GM18909 (cell line): Measurements from ENCODE around the gene SLC27A1.
A peak's percentile ranks its signal among the peaks of the same experiment; 100 is the strongest.
"Not testable (repeated sequence)": the region's sequence is repeated elsewhere in the genome, so short reads cannot be mapped to it uniquely, and the experiment has no call there.

Experiments used
- ATAC-seq: cut with Tn5 transposase; IDR thresholded peaks from one replicate; pipeline ENCODE4 v1.9.1; 2021; ENCODE audit warnings: mild to moderate bottlenecking; ENCODE audit not compliant: unreplicated experiment, poor library complexity

The SLC27A1 gene

DNA sequence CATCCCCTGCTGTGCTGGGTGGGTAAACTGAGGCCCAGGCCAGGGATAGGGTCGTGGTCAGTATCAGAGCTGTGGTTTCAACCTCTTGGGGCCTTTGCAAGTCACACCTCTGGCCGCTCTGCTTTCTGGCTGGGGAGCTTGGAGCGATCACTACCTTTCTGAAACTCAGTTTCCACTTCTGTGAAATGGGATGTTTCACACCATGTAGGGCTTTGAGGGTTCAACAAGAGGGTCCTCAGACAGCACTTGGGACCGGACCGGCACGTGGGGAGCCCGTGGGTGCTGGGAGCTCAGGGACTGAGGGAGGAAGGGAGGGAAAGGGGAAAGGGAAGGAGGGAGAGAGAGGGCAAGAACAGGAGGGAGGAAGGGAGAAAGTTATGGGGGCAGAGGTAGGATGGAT lies 62.2 kb downstream of the SLC27A1 start:
- no peak for ATAC-seq

- ATAC-seq = no peak
These were observed 64.4 kb downstream of the SLC27A1 start for GRCh38 chr19:17534767-17535166.

GRCh38 chr19:17536955-17537354 lies 66.6 kb downstream of the SLC27A1 start:
- ATAC-seq = no peak

DNA sequence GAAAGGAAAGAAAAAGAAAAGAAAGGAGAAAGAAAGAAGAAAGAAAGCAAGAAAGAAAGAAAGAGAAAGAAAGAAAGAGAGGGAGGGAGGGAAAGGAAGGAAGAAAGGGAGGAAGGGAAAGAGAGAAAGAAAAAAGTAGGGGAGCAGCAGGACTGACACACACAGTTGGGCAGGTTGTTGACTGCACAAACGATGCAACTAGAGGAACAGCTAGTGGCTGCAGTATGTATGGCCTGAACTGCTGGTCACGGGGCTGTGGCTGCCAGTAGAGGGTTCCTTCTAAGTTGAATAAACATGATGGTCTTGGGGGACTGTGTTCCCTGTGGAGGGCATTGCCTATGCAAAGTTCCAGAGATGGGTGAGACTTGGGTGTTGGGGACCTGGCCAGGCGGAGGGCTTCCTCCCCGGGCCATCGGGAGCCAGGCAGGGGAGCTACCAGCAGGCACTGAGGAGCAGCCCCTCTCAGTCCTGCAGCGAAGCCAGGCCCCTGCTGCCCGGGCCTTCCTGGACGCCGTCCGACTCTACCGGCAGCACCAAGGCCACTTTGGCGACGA lies 68.4 kb downstream of the SLC27A1 start:
- peak; percentile 6 for ATAC-seq

GRCh38 chr19:17539238-17540117 lies 69.2 kb downstream of the SLC27A1 start:
- peak; percentile 66 for ATAC-seq

GRCh38 chr19:17540174-17540573 lies 69.8 kb downstream of the SLC27A1 start:
- no peak for ATAC-seq

DNA sequence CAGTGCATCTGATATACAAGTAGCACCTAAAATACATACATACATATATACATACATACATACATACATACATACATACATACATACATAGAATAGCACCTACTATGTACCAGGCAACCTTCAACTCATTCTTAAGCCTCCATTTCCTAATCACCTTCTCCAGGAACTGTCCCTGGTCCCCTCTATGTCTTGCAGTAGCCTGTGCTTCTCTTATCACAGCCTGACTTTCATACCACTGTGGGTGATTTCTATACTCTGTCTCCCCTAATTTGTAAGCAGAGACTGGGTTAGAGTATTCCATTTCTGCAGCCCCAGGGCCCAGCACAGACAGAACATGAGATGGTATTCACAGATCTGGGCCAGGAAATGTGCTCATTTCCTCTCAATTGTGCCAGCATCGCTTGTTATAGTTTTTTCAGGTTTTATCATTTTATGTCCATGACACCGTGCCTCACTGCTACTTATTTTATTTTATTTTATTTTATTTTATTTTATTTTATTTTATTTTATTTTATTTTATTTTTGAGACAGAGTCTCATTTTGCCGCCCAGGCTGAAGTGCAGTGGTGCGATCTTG lies 70.9 kb downstream of the SLC27A1 start:
- no peak for ATAC-seq

DNA sequence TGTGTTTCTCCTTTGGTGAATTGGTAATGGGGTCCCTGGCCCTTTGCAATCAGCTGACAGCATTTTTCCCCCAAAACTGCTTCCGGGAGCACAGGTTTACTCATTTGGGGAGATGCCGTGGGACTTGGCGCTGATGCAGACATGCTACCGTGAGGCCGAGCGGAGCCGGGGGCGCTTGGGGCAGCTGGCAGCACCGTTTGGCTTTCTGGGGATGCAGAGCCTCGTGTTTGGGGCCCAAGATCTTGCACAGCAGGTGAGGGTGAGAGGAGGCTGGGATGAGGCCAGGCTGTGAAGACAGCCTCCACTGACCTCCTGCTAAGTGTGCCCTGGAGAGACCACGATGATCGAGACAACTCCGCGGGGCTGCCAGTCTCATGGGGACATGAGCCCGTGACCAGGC lies 71.7 kb downstream of the SLC27A1 start:
- ATAC-seq = no peak

- ATAC-seq = no peak
These were observed 72.7 kb downstream of the SLC27A1 start for GRCh38 chr19:17542793-17543582.

- ATAC-seq = no peak
These were observed 73.7 kb downstream of the SLC27A1 start for GRCh38 chr19:17543986-17544385.

DNA sequence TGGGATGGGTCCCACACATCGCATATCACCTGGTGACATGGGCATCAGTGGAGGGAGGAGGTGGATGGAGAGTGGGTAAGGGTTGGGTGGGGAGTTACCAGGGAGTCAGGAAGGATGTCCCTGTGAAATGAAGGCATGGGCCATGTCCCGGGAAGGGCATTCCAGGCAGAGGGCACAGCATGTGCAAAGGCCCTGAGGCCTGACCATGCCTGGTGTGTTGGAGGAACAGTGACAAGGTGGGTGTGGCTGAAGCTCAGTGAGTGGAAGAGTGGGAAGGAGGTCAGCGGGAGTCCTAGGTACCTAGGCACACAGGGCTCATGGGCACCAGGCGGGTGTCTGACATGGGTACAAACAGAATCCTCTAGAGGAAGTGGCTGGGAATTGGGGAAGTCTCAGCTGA lies 74.1 kb downstream of the SLC27A1 start:
- no peak for ATAC-seq

- no peak for ATAC-seq
These were observed 77.8 kb downstream of the SLC27A1 start for GRCh38 chr19:17548145-17548544.

DNA sequence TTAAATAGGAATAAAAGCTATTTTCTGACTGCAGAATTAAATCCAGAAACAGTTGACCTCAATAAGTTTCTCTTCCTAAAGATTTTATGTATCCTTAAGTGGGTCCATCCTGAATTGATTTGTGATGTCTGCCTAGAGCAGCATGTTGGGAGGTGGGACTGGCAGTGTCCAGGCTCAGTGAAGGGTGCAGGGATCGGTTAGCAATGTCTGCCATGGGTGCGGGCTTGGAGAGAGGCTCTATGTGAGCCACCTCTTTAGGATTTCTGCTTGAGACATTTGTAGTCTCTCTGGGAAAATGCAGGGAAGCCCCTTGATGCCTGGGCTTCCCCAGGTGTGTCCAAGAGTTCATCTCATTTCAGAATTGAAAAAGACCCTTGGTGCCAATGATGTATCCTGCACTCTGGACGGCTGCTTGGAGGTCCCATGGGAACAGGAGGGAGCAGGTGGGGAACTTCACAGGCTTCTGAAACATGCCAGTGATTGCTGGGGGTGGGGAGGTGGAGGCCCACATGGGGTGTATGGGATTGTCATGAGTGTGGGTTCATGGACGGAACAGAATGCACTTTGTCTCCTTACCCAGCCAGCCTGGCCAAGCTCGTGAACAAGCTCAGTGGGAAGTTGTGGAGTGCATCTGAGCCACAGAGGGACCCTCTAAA lies 78.9 kb downstream of the SLC27A1 start:
- ATAC-seq = no peak

- ATAC-seq = no peak
These were observed 79.8 kb downstream of the SLC27A1 start for GRCh38 chr19:17550076-17550667.

DNA sequence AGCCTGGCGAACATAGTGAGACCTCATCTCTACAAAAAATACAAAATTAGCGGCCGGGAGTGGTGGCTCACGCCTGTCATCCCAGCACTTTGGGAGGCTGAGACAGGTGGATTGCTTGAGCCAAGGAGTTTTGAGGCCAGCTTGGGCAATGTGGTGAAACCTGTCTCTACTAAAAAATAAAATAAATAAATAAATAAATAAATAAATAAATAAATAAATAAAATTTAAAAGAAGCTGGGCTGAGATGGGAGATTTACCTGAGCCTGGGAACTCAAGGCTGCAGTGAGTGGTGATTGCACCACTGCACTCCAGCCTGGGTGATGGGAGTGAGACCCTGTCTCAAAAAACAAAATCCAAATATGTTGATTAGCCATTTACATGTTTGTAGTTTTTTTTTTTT lies 82.4 kb downstream of the SLC27A1 start:
- not testable (repeated sequence) for ATAC-seq

DNA sequence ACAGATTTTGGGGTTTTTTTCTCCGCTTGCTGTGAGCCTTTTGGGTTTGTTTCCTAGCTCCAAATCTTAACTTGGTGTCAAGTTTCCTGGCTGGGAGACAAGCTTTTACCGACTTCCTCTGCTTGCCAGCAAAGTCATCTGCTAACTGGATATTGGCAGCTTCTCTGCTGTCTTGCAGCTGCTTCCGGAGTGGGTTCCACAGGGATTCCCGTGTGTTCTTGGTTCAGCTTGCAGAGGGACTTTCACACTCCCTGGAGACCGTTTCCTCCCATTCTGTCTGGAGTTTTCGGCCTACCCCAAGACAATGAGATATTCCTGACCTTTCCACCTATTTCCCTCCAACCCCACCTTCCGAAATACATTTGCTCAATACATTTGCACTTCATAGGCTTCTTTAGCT lies 82.9 kb downstream of the SLC27A1 start:
- no peak for ATAC-seq

DNA sequence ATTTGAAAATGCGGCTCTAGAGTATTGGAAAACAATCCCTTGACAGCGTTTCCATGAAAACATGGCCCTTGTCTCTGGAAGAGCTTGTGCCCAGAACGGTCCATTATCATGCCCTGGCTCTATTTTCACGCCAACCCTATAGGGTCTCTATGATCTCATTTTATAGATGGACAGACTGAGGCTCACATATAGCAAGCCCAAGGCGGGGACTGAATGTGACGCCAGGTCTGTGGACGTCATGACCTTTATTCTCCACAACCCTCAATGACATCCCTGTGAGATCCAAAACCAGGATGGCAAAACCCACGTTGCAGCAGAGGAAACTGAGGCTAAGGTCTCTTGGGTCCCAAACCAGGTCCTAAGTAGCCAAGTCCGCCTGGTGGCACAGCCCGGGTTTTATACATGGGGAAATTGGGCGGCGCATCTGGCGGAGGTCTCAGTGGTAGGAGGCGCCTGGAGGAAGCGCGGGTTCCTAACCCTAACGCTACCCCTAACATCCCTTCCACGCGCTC lies 84.7 kb downstream of the SLC27A1 start:
- ATAC-seq = no peak

- peak; percentile 86 for ATAC-seq
These were observed 85.2 kb downstream of the SLC27A1 start, which contains the start of gene COLGALT1 for GRCh38 chr19:17555480-17555928. COLGALT1 (plus strand) TSS chr19:17555649; CDS start chr19:17555714, 65 bp downstream.
